ENCODE measurements around the gene ARRB1.
A peak's percentile ranks its signal among the peaks of the same experiment; 100 is the strongest.

Gene ARRB1

DNA sequence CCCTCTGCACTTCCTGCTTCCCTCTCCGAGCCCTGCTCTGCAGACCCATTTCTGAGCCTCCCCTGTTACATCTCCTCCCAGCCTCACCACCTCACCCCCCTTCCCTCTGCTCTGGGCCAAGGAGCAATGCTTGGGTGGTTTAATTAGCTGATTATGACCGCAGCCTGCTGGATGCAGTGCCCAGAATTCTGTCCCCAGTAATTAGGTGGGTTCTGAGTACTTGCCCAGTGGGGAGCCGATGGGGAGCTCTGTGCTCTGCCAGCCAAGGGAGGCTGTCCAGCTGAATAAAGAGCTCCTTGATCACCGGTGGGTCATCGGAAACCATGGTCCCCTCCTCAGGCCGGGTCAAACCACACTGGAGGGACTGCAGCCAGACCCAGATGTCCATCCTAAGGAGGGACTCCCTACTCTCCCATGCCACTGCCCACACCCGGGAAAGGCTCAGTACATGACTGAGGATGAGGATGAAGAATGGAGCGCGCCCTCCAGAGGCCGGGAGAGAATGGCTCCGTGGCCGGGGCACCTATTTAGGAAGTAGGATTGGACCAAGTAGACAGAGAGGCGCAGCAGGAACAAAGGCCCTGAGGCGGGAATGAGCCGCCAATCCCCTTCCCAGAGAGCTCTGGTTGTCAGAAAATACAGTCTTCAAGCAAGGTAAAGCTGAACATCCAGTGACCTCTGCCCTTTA is 9.1 kb downstream of the ARRB1 start:
- no peaks in the 10 kb centered on the region for H3K27me3 ChIP-seq
- H3K36me3 ChIP-seq: no peaks in the 10 kb centered on the region
- no peaks in the 10 kb centered on the region for H3K9me3 ChIP-seq
- peaks cover 93 to 100% of the 10 kb centered on the region in 2 experiments for H3K4me1 ChIP-seq (ENCODE audit: control insufficient read depth in 1 of 2, insufficient read depth in 1 of 2, low read depth in 1 of 2, low read length in 1 of 2)
- H3K4me3 ChIP-seq (ENCODE audit: low read depth in 1 of 2, low read length in 1 of 2): no peak overlapping the region
- peak overlapping the region; percentile 90 for H3K27ac ChIP-seq
- TF ChIP-seq, protein P1, sequence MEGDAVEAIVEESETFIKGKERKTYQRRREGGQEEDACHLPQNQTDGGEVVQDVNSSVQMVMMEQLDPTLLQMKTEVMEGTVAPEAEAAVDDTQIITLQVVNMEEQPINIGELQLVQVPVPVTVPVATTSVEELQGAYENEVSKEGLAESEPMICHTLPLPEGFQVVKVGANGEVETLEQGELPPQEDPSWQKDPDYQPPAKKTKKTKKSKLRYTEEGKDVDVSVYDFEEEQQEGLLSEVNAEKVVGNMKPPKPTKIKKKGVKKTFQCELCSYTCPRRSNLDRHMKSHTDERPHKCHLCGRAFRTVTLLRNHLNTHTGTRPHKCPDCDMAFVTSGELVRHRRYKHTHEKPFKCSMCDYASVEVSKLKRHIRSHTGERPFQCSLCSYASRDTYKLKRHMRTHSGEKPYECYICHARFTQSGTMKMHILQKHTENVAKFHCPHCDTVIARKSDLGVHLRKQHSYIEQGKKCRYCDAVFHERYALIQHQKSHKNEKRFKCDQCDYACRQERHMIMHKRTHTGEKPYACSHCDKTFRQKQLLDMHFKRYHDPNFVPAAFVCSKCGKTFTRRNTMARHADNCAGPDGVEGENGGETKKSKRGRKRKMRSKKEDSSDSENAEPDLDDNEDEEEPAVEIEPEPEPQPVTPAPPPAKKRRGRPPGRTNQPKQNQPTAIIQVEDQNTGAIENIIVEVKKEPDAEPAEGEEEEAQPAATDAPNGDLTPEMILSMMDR (IDR thresholded peaks at IDR 0.05): no peak

DNA sequence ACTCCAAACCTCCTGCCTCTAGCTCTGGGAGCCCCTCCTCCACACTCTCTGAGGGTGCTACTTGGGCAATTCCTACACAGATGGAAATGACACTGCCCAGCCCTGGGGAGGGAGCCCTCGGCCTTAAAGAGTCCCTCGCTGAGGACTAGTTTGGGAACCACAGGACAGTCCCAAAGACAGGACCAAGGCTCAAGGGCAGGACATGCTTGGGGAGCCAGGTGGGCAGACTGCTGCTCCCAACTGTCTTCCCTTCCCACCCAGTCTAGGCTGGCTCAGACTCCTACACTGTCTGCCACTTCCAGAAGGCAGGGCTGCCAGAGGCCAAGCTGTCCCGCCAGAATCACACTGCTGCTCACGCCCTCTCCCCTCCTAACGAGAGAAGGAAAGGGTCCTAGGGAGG is 9.8 kb downstream of the ARRB1 start:
- H3K27ac ChIP-seq: peak overlapping the region; percentile 90
- no peak overlapping the region for H3K4me3 ChIP-seq (ENCODE audit: low read depth in 1 of 2, low read length in 1 of 2)
- peaks cover 98 to 100% of the 10 kb centered on the region in 2 experiments for H3K4me1 ChIP-seq (ENCODE audit: control insufficient read depth in 1 of 2, insufficient read depth in 1 of 2, low read depth in 1 of 2, low read length in 1 of 2)
- H3K9me3 ChIP-seq: no peaks in the 10 kb centered on the region
- no peaks in the 10 kb centered on the region for H3K36me3 ChIP-seq
- no peaks in the 10 kb centered on the region for H3K27me3 ChIP-seq
- TF ChIP-seq, protein P1 (IDR thresholded peaks at IDR 0.05): no peak

DNA sequence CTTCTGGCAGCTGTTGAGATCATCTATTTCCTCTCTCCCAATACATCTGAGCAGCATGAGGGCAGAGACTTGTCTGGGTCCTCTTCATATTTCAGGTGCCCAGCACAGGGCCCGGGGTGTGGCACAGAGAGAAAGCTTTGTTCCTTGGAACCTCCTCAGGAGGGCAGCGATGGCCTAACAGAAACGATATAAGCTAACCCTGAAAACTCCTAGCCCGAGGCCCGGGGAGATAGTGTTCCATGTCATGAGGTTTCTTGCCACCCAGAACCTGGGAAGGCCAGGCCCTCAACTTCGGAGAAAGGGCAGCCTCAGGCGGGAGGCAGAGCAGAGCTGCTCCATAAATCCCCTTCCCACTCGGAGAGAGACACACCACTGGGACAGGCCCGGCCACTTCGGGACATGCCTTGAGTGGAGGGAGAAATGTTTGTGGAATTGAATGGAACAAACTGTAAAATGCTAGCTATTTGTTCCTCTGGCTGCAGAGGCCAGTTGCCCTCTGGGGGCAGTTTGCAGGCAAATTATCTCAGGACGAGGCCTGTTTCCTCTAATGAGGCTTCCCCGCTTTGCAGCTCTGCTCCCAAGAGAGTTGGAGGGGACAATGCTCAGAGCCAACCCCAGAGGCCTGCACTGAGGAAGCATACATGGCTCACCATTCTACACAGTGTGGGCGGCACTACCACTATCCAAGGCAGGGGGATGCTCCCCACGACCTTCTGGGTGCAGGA is 11.6 kb downstream of the ARRB1 start:
- Histone ChIP-seq H3K9me3 (no peaks in the 10 kb centered on the region), H3K4me1 (ENCODE audit: control insufficient read depth in 1 of 2, insufficient read depth in 1 of 2, low read depth in 1 of 2, low read length in 1 of 2) (peaks cover 80 to 82% of the 10 kb centered on the region in 2 experiments), H3K4me3 (ENCODE audit: low read depth in 1 of 2, low read length in 1 of 2) (peak overlapping the region; percentile 25 to 60), H3K27me3 (no peaks in the 10 kb centered on the region), H3K36me3 (no peaks in the 10 kb centered on the region), H3K27ac (peak overlapping the region; percentile 90)
- TF ChIP-seq, protein P1 (IDR thresholded peaks at IDR 0.05): no peak

DNA sequence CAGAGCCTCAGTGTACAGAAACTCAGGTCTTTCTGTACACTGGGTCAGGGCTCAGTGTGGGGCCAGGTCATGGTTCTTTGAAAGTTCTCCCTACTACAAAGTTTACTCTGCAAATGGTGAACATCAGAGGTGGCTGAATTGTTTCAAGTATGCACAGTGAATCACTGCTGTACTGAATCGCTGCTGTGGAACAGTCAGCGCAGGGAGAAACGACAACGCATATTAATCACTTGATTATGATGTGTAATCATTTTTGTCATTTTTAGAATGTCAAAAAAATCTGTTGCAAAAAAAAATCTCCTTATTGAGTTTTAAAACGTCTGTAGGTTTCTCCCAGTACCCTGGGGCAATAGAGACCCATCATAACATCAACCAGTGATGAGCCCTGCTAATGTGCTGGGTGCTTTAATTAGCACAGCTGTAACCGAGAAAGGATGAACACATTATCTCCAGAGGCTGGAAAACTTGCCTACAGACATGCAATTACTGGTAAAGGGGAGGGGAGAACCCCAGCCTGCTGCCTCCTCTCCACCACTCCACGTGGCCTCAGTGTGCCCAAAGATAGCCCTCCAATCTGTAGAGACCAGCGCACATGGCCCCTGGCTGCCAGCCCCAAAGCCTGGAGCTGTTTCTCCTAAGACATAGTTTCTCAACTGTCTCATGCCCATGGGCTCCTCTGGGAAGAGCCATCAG is 12.8 kb downstream of the ARRB1 start:
- H3K9me3 ChIP-seq: no peaks in the 10 kb centered on the region
- H3K36me3 ChIP-seq: no peaks in the 10 kb centered on the region
- TF ChIP-seq, protein P1 (IDR thresholded peaks at IDR 0.05): no peak
- no peaks in the 10 kb centered on the region for H3K27me3 ChIP-seq
- peak overlapping the region; percentile 90 for H3K27ac ChIP-seq
- H3K4me1 ChIP-seq (ENCODE audit: control insufficient read depth in 1 of 2, insufficient read depth in 1 of 2, low read depth in 1 of 2, low read length in 1 of 2): peaks cover 70 to 71% of the 10 kb centered on the region in 2 experiments
- peak overlapping the region in 1 of 2 experiments; percentile 60 for H3K4me3 ChIP-seq (ENCODE audit: low read depth in 1 of 2, low read length in 1 of 2)

DNA sequence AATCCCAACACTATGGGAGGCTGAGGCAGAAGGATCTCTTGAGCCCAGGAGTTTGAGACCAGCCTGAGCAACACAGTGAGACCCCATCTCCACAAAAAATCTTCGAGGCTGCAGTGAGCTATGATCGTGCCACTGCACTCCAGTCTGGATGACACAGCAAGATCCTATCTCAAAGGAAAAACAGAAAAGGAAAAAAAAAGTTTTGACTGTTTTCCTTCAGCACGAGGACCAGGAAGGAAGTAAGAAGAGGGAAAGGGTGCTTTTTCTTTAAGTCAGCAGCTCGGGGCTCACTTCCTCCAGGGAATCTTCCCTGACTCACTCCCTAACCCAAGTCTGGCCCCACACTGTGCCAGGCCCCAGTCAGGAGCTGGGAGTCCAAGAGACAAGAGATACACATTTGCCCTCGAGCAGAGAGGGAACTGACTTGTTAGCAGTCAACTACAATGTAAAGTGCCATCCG is 14.2 kb downstream of the ARRB1 start:
- no peak overlapping the region for H3K4me3 ChIP-seq (ENCODE audit: low read depth in 1 of 2, low read length in 1 of 2)
- H3K27ac ChIP-seq: peak overlapping the region; percentile 65
- H3K27me3 ChIP-seq: no peaks in the 10 kb centered on the region
- H3K4me1 ChIP-seq (ENCODE audit: control insufficient read depth in 1 of 2, insufficient read depth in 1 of 2, low read depth in 1 of 2, low read length in 1 of 2): peaks cover 56% of the 10 kb centered on the region in 2 experiments
- H3K36me3 ChIP-seq: no peaks in the 10 kb centered on the region
- H3K9me3 ChIP-seq: no peaks in the 10 kb centered on the region
- TF ChIP-seq, protein P1 (IDR thresholded peaks at IDR 0.05): no peak
